Measurements from ENCODE around the gene CCDC136.
A peak's percentile ranks its signal among the peaks of the same experiment; 100 is the strongest.

CCDC136 gene

GRCh38 chr7:128805225-128805624 lies 13.5 kb downstream of the CCDC136 start:
- DNase-seq (ENCODE audit: low spot score) = no peak

GRCh38 chr7:128807191-128807590 lies 15.4 kb downstream of the CCDC136 start:
- no peak for DNase-seq (ENCODE audit: low spot score)

- DNase-seq (ENCODE audit: low spot score) = no peak
Observed at GRCh38 chr7:128809363-128809762, 17.6 kb downstream of the CCDC136 start.

GRCh38 chr7:128810473-128810872 lies 18.7 kb downstream of the CCDC136 start:
- DNase-seq (ENCODE audit: low spot score) = no peak

- no peak for DNase-seq (ENCODE audit: low spot score)
Observed at GRCh38 chr7:128810997-128811396, 19.2 kb downstream of the CCDC136 start.

GRCh38 chr7:128811631-128812430 lies 20.1 kb downstream of the CCDC136 start:
- no peak for DNase-seq (ENCODE audit: low spot score)

- no peak for DNase-seq (ENCODE audit: low spot score)
Observed at GRCh38 chr7:128812514-128813168, 20.9 kb downstream of the CCDC136 start.

- DNase-seq (ENCODE audit: low spot score) = no peak
Observed at GRCh38 chr7:128814499-128814898, 22.7 kb downstream of the CCDC136 start.

GRCh38 chr7:128815289-128815942 lies 23.6 kb downstream of the CCDC136 start:
- no peak for DNase-seq (ENCODE audit: low spot score)

- no peak for DNase-seq (ENCODE audit: low spot score)
Observed at GRCh38 chr7:128818694-128819093, 26.9 kb downstream of the CCDC136 start.

- no peak for DNase-seq (ENCODE audit: low spot score)
Observed at GRCh38 chr7:128821724-128822123, 30.0 kb downstream of the CCDC136 start.

GRCh38 chr7:128826512-128826911 lies 34.7 kb downstream of the CCDC136 start:
- DNase-seq (ENCODE audit: low spot score) = no peak

- no peak for DNase-seq (ENCODE audit: low spot score)
Observed at GRCh38 chr7:128826916-128827247, 35.1 kb downstream of the CCDC136 start.

GRCh38 chr7:128827248-128827958 lies 35.6 kb downstream of the CCDC136 start:
- no peak for DNase-seq (ENCODE audit: low spot score)

- DNase-seq (ENCODE audit: low spot score) = no peak
Observed at GRCh38 chr7:128827971-128828711, 36.4 kb downstream of the CCDC136 start.

- peak; percentile 78 for DNase-seq (ENCODE audit: low spot score)
Observed at GRCh38 chr7:128829391-128830166, 37.8 kb downstream of the CCDC136 start.

- no peak for DNase-seq (ENCODE audit: low spot score)
Observed at GRCh38 chr7:128830231-128831177, 38.7 kb downstream of the CCDC136 start, which contains the start of gene FLNC. TSS of gene FLNC (plus strand) at chr7:128830406. CDS start at chr7:128830638, 232 bp downstream.

- DNase-seq (ENCODE audit: low spot score) = no peak
Observed at GRCh38 chr7:128831178-128831993, 39.6 kb downstream of the CCDC136 start.

Measured in HuH-7 (cell line).